K562 (cell line): Measurements from ENCODE around the gene ADRM1. TPM values are rescaled to one million over a fixed set of nuclear protein-coding genes. Genes with fewer than 3 reads are reported as not detected.

Experiments
- ATAC-seq: fragments of 200-7000 bp; cut with Tn5 transposase; 3 replicates; pipeline ENCODE4 v1.9.1; 2020; ENCODE audit warnings: moderate library complexity
- BruUV-seq: library from RNA; stranded (reverse); fragments of 400-500 nt; replicated peaks from 2 replicates; lab custom pipeline; 2021; lab: Mats Ljungman, UMichigan
- CTCF ChIA-PET: fragments of 300-600 bp; formaldehyde crosslinking; extraction: SDS; loops from one replicate; lab custom pipeline; 2021; ENCODE audit warnings: low intra/inter-chr PET ratio; lab: Yijun Ruan, JAX
- POLR2A ChIA-PET: fragments of 300-600, 350-650 bp; sonication (Branson Sonifier 250); formaldehyde crosslinking; extraction: SDS; loops from one replicate; lab custom pipeline; 2021; ENCODE audit warnings: antibody characterized with exemption, inconsistent platforms; lab: Yijun Ruan, JAX
- DNase-seq, 4 experiments: peaks; one replicate each; pipeline versions ENCODE4 v3.0.0 to v3.0.0-alpha.2; 2011 to 2018; ENCODE audit warnings: low spot score in 3 of 4, mixed read lengths in 3 of 4; ENCODE audit errors: extremely low read depth in 1 of 4
- FAIRE-seq: peaks from 2 replicates; lab custom pipeline; 2011; peaks lifted over from hg19 to GRCh38; lab: Jason Lieb, UNC
- H2AFZ ChIP-seq: 2 replicates; pipeline ENCODE4 v1.6.0; 2011; ENCODE audit warnings: low read depth, low read length, control low read depth, inconsistent platforms
- H3K27ac ChIP-seq: fragments of 200-600 bp; 3 replicates; pipeline ENCODE4 v1.8.0; 2011; ENCODE audit warnings: low read depth, mild to moderate bottlenecking, control low read depth, inconsistent platforms, low read length, moderate library complexity, mixed read lengths; ENCODE audit errors: extremely low read depth
- H3K27me3 ChIP-seq, 2 experiments: fragments of 300-600 bp in 1 of 2; 2 replicates in 1 of 2; 3 replicates in 1 of 2; pipeline versions ENCODE4 v1.6.0 to v1.8.0; 2011; ENCODE audit warnings: inconsistent platforms in 2 of 2, low read length in 2 of 2, mild to moderate bottlenecking in 1 of 2, mixed read lengths in 1 of 2, moderate library complexity in 1 of 2; ENCODE audit not compliant: control insufficient read depth in 2 of 2, insufficient read depth in 2 of 2
- H3K36me3 ChIP-seq: fragments of 300-600 bp; 3 replicates; pipeline ENCODE4 v1.8.0; 2011; ENCODE audit warnings: mild to moderate bottlenecking, low read length, inconsistent platforms; ENCODE audit not compliant: control insufficient read depth, insufficient read depth
- H3K4me1 ChIP-seq, 2 experiments: fragments of 200-600 bp in 1 of 2; replicated peaks in 1 of 2; 2 replicates in 1 of 2; 3 replicates in 1 of 2; pipeline versions ENCODE4 v1.5.1 to v1.8.0; 2011; ENCODE audit warnings: inconsistent platforms in 2 of 2, low read length in 2 of 2, mild to moderate bottlenecking in 1 of 2, mixed read lengths in 1 of 2, moderate library complexity in 1 of 2; ENCODE audit not compliant: control insufficient read depth in 2 of 2, insufficient read depth in 2 of 2
- H3K4me2 ChIP-seq: 2 replicates; pipeline ENCODE4 v1.6.1; 2011; ENCODE audit warnings: low read length, control low read depth, inconsistent platforms, mixed read lengths; ENCODE audit not compliant: insufficient read depth
- H3K4me3 ChIP-seq: fragments of 200-600 bp; sonication (generic), shearing (Covaris generic); 2 replicates; pipeline ENCODE4 v1.5.1; 2016; ENCODE audit warnings: control low read depth, inconsistent platforms
- H3K79me2 ChIP-seq: fragments of 200-600 bp; 3 replicates; pipeline ENCODE4 v1.8.0; 2011; ENCODE audit warnings: low read length, inconsistent platforms; ENCODE audit not compliant: control insufficient read depth, insufficient read depth
- H3K9ac ChIP-seq, 2 experiments: 2 replicates each; pipeline versions ENCODE4 v1.6.0 to v1.6.1; 2011; ENCODE audit warnings: low read depth in 2 of 2, low read length in 2 of 2, control low read depth in 1 of 2, inconsistent platforms in 1 of 2, mild to moderate bottlenecking in 1 of 2, mixed read lengths in 1 of 2; ENCODE audit not compliant: insufficient read depth in 1 of 2
- H3K9me1 ChIP-seq: one replicate; pipeline ENCODE4 v1.6.0; 2011; ENCODE audit warnings: inconsistent platforms, mild to moderate bottlenecking, low read length, moderate library complexity; ENCODE audit not compliant: control insufficient read depth, insufficient read depth
- H3K9me3 ChIP-seq: replicated peaks from 2 replicates; pipeline ENCODE4 v1.5.1; 2011; ENCODE audit warnings: low read depth, low read length, inconsistent platforms; ENCODE audit not compliant: control insufficient read depth, insufficient read depth
- H4K20me1 ChIP-seq: replicated peaks from 2 replicates; pipeline ENCODE4 v1.6.1; 2011; ENCODE audit warnings: low read length, inconsistent platforms, mixed read lengths; ENCODE audit not compliant: control insufficient read depth, insufficient read depth
- BCL6 ChIP-seq: fragments of 250-450 bp; sonication (Bioruptor Pico); IDR thresholded peaks from 2 replicates; pipeline ENCODE4 v1.4.0; 2020
- GTF2B ChIP-seq: IDR thresholded peaks from 2 replicates; pipeline ENCODE4 v1.6.1; 2011; ENCODE audit not compliant: insufficient read length; ENCODE audit errors: extremely low read depth
- MTA2 ChIP-seq: fragments of 450-650 bp; IDR thresholded peaks from 2 replicates; pipeline ENCODE4 v1.6.1; 2016; ENCODE audit warnings: low read depth
- MXI1 ChIP-seq: IDR thresholded peaks from 2 replicates; pipeline ENCODE4 v1.6.1; 2011; ENCODE audit warnings: low read depth, mild to moderate bottlenecking, improper control_type of control experiment, low read length
- NCOA6 ChIP-seq: fragments of 450-650 bp; IDR thresholded peaks from 2 replicates; pipeline ENCODE4 v1.6.1; 2017; ENCODE audit warnings: mild to moderate bottlenecking
- PHB2 ChIP-seq: fragments of 450-650 bp; IDR thresholded peaks from 2 replicates; pipeline ENCODE4 v1.6.1; 2017; ENCODE audit warnings: low read depth
- POLR2G ChIP-seq: fragments of 200-400 bp; formaldehyde crosslinking; IDR thresholded peaks from 2 replicates; pipeline ENCODE4 v1.6.1; 2017; ENCODE audit warnings: low read depth, mild to moderate bottlenecking, antibody characterized with exemption, low read length, moderate library complexity
- RBFOX2 ChIP-seq: fragments of 200-400 bp; formaldehyde crosslinking; IDR thresholded peaks from 2 replicates; pipeline ENCODE4 v1.6.1; 2017; ENCODE audit warnings: low read depth, mild to moderate bottlenecking, low read length, moderate library complexity
- RFX5 ChIP-seq: IDR thresholded peaks from 2 replicates; pipeline ENCODE4 v1.6.1; 2011; ENCODE audit warnings: low read depth, mild to moderate bottlenecking, improper control_type of control experiment, low read length
- SMAD4 ChIP-seq: fragments of 250-450 bp; sonication (Bioruptor Pico); conservative IDR thresholded peaks from 2 replicates; pipeline ENCODE4 v1.8.0; 2021; ENCODE audit warnings: inconsistent platforms, mild to moderate bottlenecking, moderate library complexity
- U2AF1 ChIP-seq: fragments of 200-400 bp; formaldehyde crosslinking; optimal IDR thresholded peaks from 2 replicates; pipeline ENCODE3; 2017; ENCODE audit warnings: mild to moderate bottlenecking, low read depth, low read length, moderate library complexity
- ZBTB33 ChIP-seq: sonication (generic); formaldehyde crosslinking; IDR thresholded peaks from 2 replicates; pipeline ENCODE4 v1.8.1; 2023; ENCODE audit warnings: mild to moderate bottlenecking, missing genetic modification reagents
- ZEB2 ChIP-seq: fragments of 450-650 bp; IDR thresholded peaks from 2 replicates; pipeline ENCODE4 v1.6.1; 2016
- ZNF584 ChIP-seq: fragments of 200-800 bp; sonication (Bioruptor generic); IDR thresholded peaks from 2 replicates; pipeline ENCODE4 v1.6.1; 2016; ENCODE audit warnings: low read depth, mild to moderate bottlenecking, missing genetic modification characterization, missing compliant biosample characterization
- WGBS: fragments of 100-300 bp; shearing (Covaris generic); methylation state at CpG from one replicate; pipeline ENCODE4 v1.1.6; 2016; ENCODE audit warnings: low coverage, mixed read lengths; ENCODE audit not compliant: insufficient coverage; ENCODE audit errors: missing lambda C conversion rate; 5-methylcytosine and 5-hydroxymethylcytosine counted together
- in situ Hi-C: fragments of 300-500 bp; cut with MboI; formaldehyde crosslinking; loops from 4 replicates; pipeline ENCODE4 v1.15.0; 2018; ENCODE audit warnings: inconsistent platforms, mixed read lengths
- intact Hi-C: fragments of 100-400 bp; cut with micrococcal nuclease; formaldehyde crosslinking; loops from 2 replicates; pipeline ENCODE4 v1.14.2; 2022
- polyA plus RNA-seq, 8 experiments: library from polyadenylated mRNA; depleted of rRNA in 4 of 8; stranded (reverse) in 5 of 8; unstranded in 3 of 8; fragments of >200 nt; fragmentation: Nextera tagmentation in 2 of 8; fragmentation: Illumina TruSeq in 1 of 8; extraction: Ambion mirVana in 2 of 8; extraction: Trizol in 1 of 8; gene quantifications; 2 replicates each; pipeline versions ENCODE4 v1.2.1 to v1.2.3, GENCODE V29; 2011 to 2014; ENCODE audit warnings: inconsistent platforms in 1 of 8, missing spikeins in 1 of 8
- total RNA-seq, 7 experiments: library from RNA; depleted of rRNA in 6 of 7; stranded (reverse); fragments of >200 nt in 6 of 7; fragmentation: Illumina TruSeq in 2 of 7; extraction: Trizol in 2 of 7; gene quantifications; 2 replicates each; pipeline versions ENCODE4 v1.2.1 to v1.2.3, GENCODE V29; 2011 to 2021; ENCODE audit warnings: low replicate concordance in 1 of 7

The ADRM1 gene
- total and polyA plus RNA-seq, 9 of the 15 experiments (the other 6 are each of a cell fraction or from before 2014, with no cell fraction given), result 5.0 to 223 (median 67.4) TPM

- Histone ChIP-seq H3K9me3 (no peaks in the 10 kb centered on the region), H3K27me3 (no peaks in the 10 kb centered on the region), H3K36me3 (peaks cover 96% of the 10 kb centered on the region), H3K4me3 (no peak overlapping the region), H3K4me2 (no peak overlapping the region), H3K4me1 (peaks cover 0 to 43% of the 10 kb centered on the region in 2 experiments; a peak in 2 of 5 replicates), H2AFZ (no peak overlapping the region), H3K27ac (no peak overlapping the region), H3K79me2 (peaks cover 9% of the 10 kb centered on the region), H3K9ac (no peak overlapping the region), H3K9me1 (no peaks in the 10 kb centered on the region), H4K20me1 (no peaks in the 10 kb centered on the region; the same call in 1 of the 2 replicates)
- BruUV-seq, result no TSS peak
- no peak for DNase-seq
- TF ChIP-seq U2AF1 (no peak), RBFOX2 (no peak), GTF2B (no peak), NCOA6 (no peak), SMAD4 (no peak), POLR2G (peak; percentile 14; the same call in 1 of the 2 replicates), RFX5 (no peak), ZNF584 (CRISPR knock-in tag) (no peak), ZEB2 (no peak), MXI1 (no peak), ZBTB33 (CRISPR knock-in tag) (peak; percentile 87), MTA2 (no peak), BCL6 (no peak), PHB2 (no peak)
- WGBS, result 88% methylated on average over 12 of the region's 25 CpGs
- CTCF ChIA-PET, result no interaction called here
- ATAC-seq, result no peak
- POLR2A ChIA-PET, result interaction anchor here (0.6 kb wide), 1 partner anchor 217 kb away, joined by 3 read pairs; no protein-coding TSS in a partner anchor
- in situ Hi-C loops (no loop called here), intact Hi-C loops (no loop called here)
- FAIRE-seq, result no peak
Measured at GRCh38 chr20:62310757-62311121, 7.9 kb downstream of the ADRM1 start.
